Skeletal muscle tissue (tissue), 4 donors: Measurements from ENCODE around the gene TMPRSS9. TPM values are rescaled to one million over a fixed set of nuclear protein-coding genes. Genes with fewer than 3 reads are reported as not detected.

Source experiments
- H3K27ac ChIP-seq: one replicate; pipeline ENCODE4 v1.7.0; 2013; ENCODE audit warnings: mild to moderate bottlenecking, low read depth, low read length, inconsistent platforms
- H3K27me3 ChIP-seq, 3 donors: one replicate each; pipeline ENCODE4 v1.7.0; 2013; ENCODE audit warnings: low read length in 3 of 3; ENCODE audit not compliant: control insufficient read depth in 3 of 3, insufficient read depth in 3 of 3
- H3K36me3 ChIP-seq, 3 donors: one replicate each; pipeline ENCODE4 v1.7.0; 2013; ENCODE audit warnings: low read length in 3 of 3; ENCODE audit not compliant: control insufficient read depth in 3 of 3, insufficient read depth in 3 of 3
- H3K4me1 ChIP-seq, 3 donors: one replicate each; pipeline ENCODE4 v1.7.0; 2013; ENCODE audit warnings: low read length in 3 of 3, mild to moderate bottlenecking in 3 of 3; ENCODE audit not compliant: control insufficient read depth in 3 of 3, insufficient read depth in 3 of 3
- H3K4me3 ChIP-seq, 3 donors: one replicate each; pipeline ENCODE4 v1.7.0; 2013; ENCODE audit warnings: low read length in 3 of 3
- H3K9ac ChIP-seq, 3 donors: one replicate each; pipeline ENCODE4 v1.7.0; 2013; ENCODE audit warnings: low read length in 3 of 3, mild to moderate bottlenecking in 3 of 3, moderate library complexity in 2 of 3, low read depth in 1 of 3
- H3K9me3 ChIP-seq, 3 donors: one replicate each; pipeline ENCODE4 v1.7.0; 2013; ENCODE audit warnings: low read length in 3 of 3; ENCODE audit not compliant: control insufficient read depth in 3 of 3
- total RNA-seq: library from RNA; depleted of rRNA; stranded (reverse); fragments of >200 nt; gene quantifications from one replicate; pipeline ENCODE4 v1.2.3, GENCODE V29; 2014
- donor health status: Osteomylitis.

The TMPRSS9 gene
- under 0.01 TPM for total RNA-seq

GRCh38 chr19:2359992-2360685 lies at the start of gene TMPRSS9:
Gene TMPRSS9, plus strand, starts transcription at chr19:2360265. Its CDS starts 29,521 bp downstream, at chr19:2389786.
- no peaks in the 10 kb centered on the region for H3K9me3 ChIP-seq
- H3K27me3 ChIP-seq: peaks cover 41 to 46% (median 42%) of the 10 kb centered on the region in 3 donors

GRCh38 chr19:2311093-2311492 lies 49.0 kb upstream of the TMPRSS9 start:
- H3K4me3 ChIP-seq: no peak overlapping the region
- H3K27me3 ChIP-seq: peaks cover 29 to 47% (median 43%) of the 10 kb centered on the region in 3 donors
- H3K36me3 ChIP-seq: no peaks in the 10 kb centered on the region
- H3K9ac ChIP-seq: no peak overlapping the region
- no peaks in the 10 kb centered on the region for H3K9me3 ChIP-seq
- H3K27ac ChIP-seq: no peak overlapping the region
- H3K4me1 ChIP-seq: peaks cover 2 to 6% (median 3%) of the 10 kb centered on the region in 3 donors

More at GRCh38 chr19:2359992-2360685, at the start of gene TMPRSS9:
- peaks cover 3 to 12% (median 5%) of the 10 kb centered on the region in 3 donors for H3K4me1 ChIP-seq
- H3K27ac ChIP-seq: no peak within 1 kb of the TSS
- no peaks in the 10 kb centered on the region for H3K36me3 ChIP-seq
- no peak within 1 kb of the TSS for H3K9ac ChIP-seq
- H3K4me3 ChIP-seq: no peak within 1 kb of the TSS

- peaks cover 2 to 6% (median 3%) of the 10 kb centered on the region in 3 donors for H3K4me1 ChIP-seq
- H3K27ac ChIP-seq: no peak overlapping the region
- H3K9ac ChIP-seq: no peak overlapping the region
- H3K36me3 ChIP-seq: no peaks in the 10 kb centered on the region
- H3K9me3 ChIP-seq: no peaks in the 10 kb centered on the region
- no peak overlapping the region for H3K4me3 ChIP-seq
- peaks cover 16 to 30% (median 26%) of the 10 kb centered on the region in 3 donors for H3K27me3 ChIP-seq
Measured at GRCh38 chr19:2312820-2313501, 47.1 kb upstream of the TMPRSS9 start.

- Histone ChIP-seq H3K27me3 (peaks cover 3 to 20% (median 17%) of the 10 kb centered on the region in 3 donors), H3K4me3 (no peak overlapping the region), H3K36me3 (no peaks in the 10 kb centered on the region), H3K9ac (no peak overlapping the region), H3K4me1 (peaks cover 0 to 3% (median 3%) of the 10 kb centered on the region in 3 donors), H3K9me3 (no peaks in the 10 kb centered on the region), H3K27ac (no peak overlapping the region)
Measured at GRCh38 chr19:2315121-2315817, 44.8 kb upstream of the TMPRSS9 start.

GRCh38 chr19:2315818-2316353 lies 44.2 kb upstream of the TMPRSS9 start:
- no peak overlapping the region for H3K4me3 ChIP-seq
- no peak overlapping the region for H3K27ac ChIP-seq
- no peaks in the 10 kb centered on the region for H3K36me3 ChIP-seq
- H3K9me3 ChIP-seq: no peaks in the 10 kb centered on the region
- peaks cover 3 to 18% (median 14%) of the 10 kb centered on the region in 3 donors for H3K27me3 ChIP-seq
- H3K9ac ChIP-seq: no peak overlapping the region
- H3K4me1 ChIP-seq: peaks cover 0 to 3% (median 3%) of the 10 kb centered on the region in 3 donors

- Histone ChIP-seq H3K4me1 (peaks cover 0 to 3% (median 3%) of the 10 kb centered on the region in 3 donors), H3K36me3 (peaks cover 0 to 2% (median 0%) of the 10 kb centered on the region in 3 donors), H3K4me3 (no peak overlapping the region)
Measured at GRCh38 chr19:2317300-2317699, 42.8 kb upstream of the TMPRSS9 start.

GRCh38 chr19:2317756-2318155 lies 42.3 kb upstream of the TMPRSS9 start:
- no peak overlapping the region for H3K9ac ChIP-seq
- H3K27me3 ChIP-seq: peaks cover 3 to 11% (median 7%) of the 10 kb centered on the region in 3 donors
- H3K4me1 ChIP-seq: peaks cover 0 to 3% (median 3%) of the 10 kb centered on the region in 3 donors

More at GRCh38 chr19:2317300-2317699, 42.8 kb upstream of the TMPRSS9 start:
- no peak overlapping the region for H3K27ac ChIP-seq
- no peak overlapping the region for H3K9ac ChIP-seq
- H3K27me3 ChIP-seq: peaks cover 3 to 16% (median 11%) of the 10 kb centered on the region in 3 donors
- H3K9me3 ChIP-seq: no peaks in the 10 kb centered on the region

GRCh38 chr19:2318923-2319322 lies 41.1 kb upstream of the TMPRSS9 start:
- H3K27ac ChIP-seq: no peak overlapping the region
- peaks cover 0 to 3% (median 3%) of the 10 kb centered on the region in 3 donors for H3K4me1 ChIP-seq
- peaks cover 3 to 6% (median 4%) of the 10 kb centered on the region in 3 donors for H3K36me3 ChIP-seq
- peaks cover 0 to 4% (median 0%) of the 10 kb centered on the region in 3 donors for H3K27me3 ChIP-seq
- H3K9ac ChIP-seq: no peak overlapping the region
- H3K4me3 ChIP-seq: no peak overlapping the region
- no peaks in the 10 kb centered on the region for H3K9me3 ChIP-seq

More at GRCh38 chr19:2317756-2318155, 42.3 kb upstream of the TMPRSS9 start:
- H3K4me3 ChIP-seq: no peak overlapping the region
- no peak overlapping the region for H3K27ac ChIP-seq
- H3K9me3 ChIP-seq: no peaks in the 10 kb centered on the region
- H3K36me3 ChIP-seq: peaks cover 0 to 2% (median 0%) of the 10 kb centered on the region in 3 donors

- Histone ChIP-seq H3K27me3 (peaks cover 0 to 4% (median 0%) of the 10 kb centered on the region in 3 donors), H3K36me3 (peaks cover 3 to 11% (median 9%) of the 10 kb centered on the region in 3 donors), H3K4me1 (peaks cover 0 to 3% (median 3%) of the 10 kb centered on the region in 3 donors), H3K27ac (no peak overlapping the region), H3K9ac (no peak overlapping the region), H3K9me3 (no peaks in the 10 kb centered on the region), H3K4me3 (no peak overlapping the region)
Measured at GRCh38 chr19:2319551-2319950, 40.5 kb upstream of the TMPRSS9 start.
